B cell (primary cell): Measurements from ENCODE around the gene CNKSR3. TPM values are rescaled to one million over a fixed set of nuclear protein-coding genes. Genes with fewer than 3 reads are reported as not detected.

Experiments
- ATAC-seq: fragments of 200-7000 bp; cut with Tn5 transposase; one replicate; pipeline ENCODE4 v1.10.0; 2021; ENCODE audit warnings: low read depth, mild to moderate bottlenecking, moderate number of reproducible peaks, moderate library complexity
- CTCF ChIA-PET: fragments of 350-600 bp; sonication (Branson Sonifier 250); formaldehyde crosslinking; loops from one replicate; lab custom pipeline; 2021; ENCODE audit warnings: antibody characterized with exemption, inconsistent platforms; lab: Charles Lee
- POLR2A ChIA-PET: fragments of 350-600 bp; sonication (Branson Sonifier 250); formaldehyde crosslinking; loops from one replicate; lab custom pipeline; 2021; ENCODE audit warnings: antibody characterized with exemption; lab: Charles Lee
- DNase-seq: peaks from one replicate; pipeline ENCODE4 v3.0.0; 2013
- H2AFZ ChIP-seq: 2 replicates; pipeline ENCODE4 v1.6.1; 2012; ENCODE audit warnings: mild to moderate bottlenecking, low read depth, low read length; ENCODE audit not compliant: insufficient read depth, poor library complexity, severe bottlenecking
- H3K27ac ChIP-seq, 2 donors: 1 replicate in 1 of 2; 2 replicates in 1 of 2; pipeline ENCODE4 v1.5.1; 2012 to 2013; ENCODE audit warnings: low read length in 2 of 2, mild to moderate bottlenecking in 2 of 2, moderate library complexity in 1 of 2
- H3K27me3 ChIP-seq, 4 experiments: fragments of 200-600 bp in 1 of 4; sonication (generic) in 1 of 4; replicated peaks in 1 of 4; 1 replicate in 2 of 4; 2 replicates in 2 of 4; pipeline versions ENCODE4 v1.6.1 to v1.7.0; 2013 to 2016; ENCODE audit warnings: low read length in 3 of 4, mild to moderate bottlenecking in 2 of 4, mixed read lengths in 1 of 4, moderate library complexity in 1 of 4; ENCODE audit not compliant: insufficient read depth in 4 of 4, control insufficient read depth in 3 of 4; ENCODE audit errors: control extremely low read depth in 1 of 4
- H3K36me3 ChIP-seq, 2 experiments: replicated peaks in 1 of 2; 1 replicate in 1 of 2; 2 replicates in 1 of 2; pipeline versions ENCODE4 v1.6.1 to v1.7.1; 2013; ENCODE audit warnings: low read length in 1 of 2; ENCODE audit not compliant: insufficient read depth in 2 of 2, control insufficient read depth in 1 of 2; ENCODE audit errors: control extremely low read depth in 1 of 2, extremely low read depth in 1 of 2
- H3K4me1 ChIP-seq, 2 donors: fragments of 200-600 bp in 1 of 2; sonication (generic) in 1 of 2; 1 replicate in 1 of 2; 2 replicates in 1 of 2; pipeline versions ENCODE4 v1.5.1 to v1.6.1; 2013 to 2017; ENCODE audit warnings: low read length in 2 of 2; ENCODE audit not compliant: control insufficient read depth in 2 of 2, insufficient read depth in 2 of 2
- H3K4me2 ChIP-seq: replicated peaks from 2 replicates; pipeline ENCODE3; 2012; ENCODE audit warnings: mild to moderate bottlenecking, low read depth, low read length; ENCODE audit not compliant: poor library complexity, severe bottlenecking
- H3K4me3 ChIP-seq, 5 experiments: fragments of 200-600 bp in 1 of 5; sonication (generic) in 1 of 5; 1 replicate in 3 of 5; 2 replicates in 2 of 5; pipeline versions ENCODE4 v1.5.1 to v1.7.0; 2011 to 2016; ENCODE audit warnings: low read length in 4 of 5, mild to moderate bottlenecking in 4 of 5, low read depth in 2 of 5, control low read depth in 1 of 5, moderate library complexity in 1 of 5; ENCODE audit not compliant: insufficient read depth in 1 of 5; ENCODE audit errors: control extremely low read depth in 1 of 5, extremely low read depth in 1 of 5
- H3K79me2 ChIP-seq: fragments of 200-600 bp; sonication (generic); one replicate; pipeline ENCODE4 v1.6.0; 2016; ENCODE audit warnings: low read length; ENCODE audit not compliant: control insufficient read depth, insufficient read depth
- H3K9ac ChIP-seq: fragments of 200-600 bp; sonication (generic); 2 replicates; pipeline ENCODE4 v1.6.1; 2017; ENCODE audit warnings: mild to moderate bottlenecking, low read length, moderate library complexity
- H3K9me3 ChIP-seq, 3 donors: one replicate each; pipeline versions ENCODE4 v1.6.1 to v1.7.1; 2013; ENCODE audit warnings: low read length in 2 of 3; ENCODE audit not compliant: control insufficient read depth in 2 of 3, insufficient read depth in 1 of 3; ENCODE audit errors: control extremely low read depth in 1 of 3
- H4K20me1 ChIP-seq: 2 replicates; pipeline ENCODE4 v1.6.0; 2012; ENCODE audit warnings: mild to moderate bottlenecking, low read length; ENCODE audit not compliant: insufficient read depth, control insufficient read depth, poor library complexity, severe bottlenecking
- H3K27ac Mint-ChIP-seq: one replicate; pipeline ENCODE4 v1.8.0; 2021; ENCODE audit warnings: mixed read lengths
- H3K27me3 Mint-ChIP-seq: one replicate; pipeline ENCODE4 v1.8.0; 2021; ENCODE audit warnings: mixed read lengths
- H3K4me1 Mint-ChIP-seq: one replicate; pipeline ENCODE4 v1.8.0; 2021; ENCODE audit warnings: mixed read lengths
- H3K4me3 Mint-ChIP-seq: one replicate; pipeline ENCODE4 v1.8.0; 2021; ENCODE audit warnings: mixed read lengths
- H3K9me3 Mint-ChIP-seq: one replicate; pipeline ENCODE4 v1.8.0; 2022; ENCODE audit warnings: mixed read lengths; ENCODE audit not compliant: insufficient read depth
- CTCF ChIP-seq: fragments of 200-600 bp; IDR thresholded peaks from one replicate; pipeline ENCODE4 v1.8.0; 2022; ENCODE audit warnings: antibody characterized with exemption, mild to moderate bottlenecking
- EZH2 ChIP-seq: IDR thresholded peaks from 2 replicates; pipeline ENCODE4 v1.6.1; 2012; ENCODE audit warnings: borderline replicate concordance, low read depth, mild to moderate bottlenecking, moderate library complexity, low read length; ENCODE audit not compliant: insufficient read depth, poor library complexity, severe bottlenecking
- WGBS: methylation state at CpG from one replicate; pipeline ENCODE4 v1.1.5; 2013; ENCODE audit warnings: missing lambda C conversion rate; ENCODE audit not compliant: insufficient coverage; 5-methylcytosine and 5-hydroxymethylcytosine counted together
- intact Hi-C: fragments of 100-400 bp; cut with micrococcal nuclease; formaldehyde crosslinking; loops from one replicate; pipeline ENCODE4 v1.10.0; 2022
- polyA plus RNA-seq: library from polyadenylated mRNA; depleted of rRNA; stranded (reverse); fragments of >200 nt; gene quantifications from 2 replicates; pipeline ENCODE4 v1.2.3, GENCODE V29; 2012
- total RNA-seq, 2 donors: library from RNA; stranded (reverse); fragments of 120-200 nt in 1 of 2; gene quantifications; 1 replicate in 1 of 2; 2 replicates in 1 of 2; pipeline versions ENCODE4 v1.2.3 to v1.2.4, GENCODE V29; 2013 to 2022

Gene CNKSR3
- total and polyA plus RNA-seq, 2 donors (not counting 1 experiment from before 2014, with no cell fraction given), result not detected

GRCh38 chr6:154487367-154488247 is 22.9 kb downstream of the CNKSR3 start:
- Mint-ChIP-seq H3K9me3 (no peaks in the 10 kb centered on the region), H3K4me1 (no peaks in the 10 kb centered on the region), H3K27me3 (peaks cover 8% of the 10 kb centered on the region), H3K27ac (no peak overlapping the region), H3K4me3 (no peak overlapping the region)
- ATAC-seq (no peak), DNase-seq (no peak)
- WGBS, result 93% methylated on average over 3 of the region's 6 CpGs
- Histone ChIP-seq H3K27ac (no peak overlapping the region), H3K4me3 (no peak overlapping the region), H3K9me3 (no peaks in the 10 kb centered on the region), H3K4me2 (no peak overlapping the region), H3K79me2 (no peaks in the 10 kb centered on the region), H3K4me1 (no peaks in the 10 kb centered on the region), H3K36me3 (no peaks in the 10 kb centered on the region), H3K9ac (no peak overlapping the region), H3K27me3 (peaks cover 0 to 4% (median 0%) of the 10 kb centered on the region in 4 experiments), H2AFZ (no peak overlapping the region), H4K20me1 (no peaks in the 10 kb centered on the region)
- ChIA-PET POLR2A (no interaction called here), CTCF (no interaction called here)
- intact Hi-C loops, result no loop called here
- TF ChIP-seq CTCF (no peak), EZH2 (no peak)

- H3K4me1 ChIP-seq, result no peaks in the 10 kb centered on the region
- no peak overlapping the region for H3K4me3 Mint-ChIP-seq
- WGBS, result 98% methylated on average over 8 of the region's 9 CpGs
- intact Hi-C loops, result no loop called here
- DNase-seq (no peak), ATAC-seq (no peak)
- H3K79me2 ChIP-seq, result no peaks in the 10 kb centered on the region
- H3K9ac ChIP-seq, result no peak overlapping the region
- POLR2A ChIA-PET, result no interaction called here
- no peaks in the 10 kb centered on the region for H4K20me1 ChIP-seq
- TF ChIP-seq CTCF (no peak), EZH2 (no peak)
- no peaks in the 10 kb centered on the region for H3K9me3 Mint-ChIP-seq
- H3K4me1 Mint-ChIP-seq, result no peaks in the 10 kb centered on the region
- peaks cover 4% of the 10 kb centered on the region for H3K27me3 Mint-ChIP-seq
- H2AFZ ChIP-seq, result no peak overlapping the region
- H3K9me3 ChIP-seq, result no peaks in the 10 kb centered on the region
- H3K36me3 ChIP-seq, result no peaks in the 10 kb centered on the region
- H3K4me3 ChIP-seq, result no peak overlapping the region
- peaks cover 0 to 4% (median 0%) of the 10 kb centered on the region in 4 experiments for H3K27me3 ChIP-seq
- H3K27ac ChIP-seq, result no peak overlapping the region
- CTCF ChIA-PET, result no interaction called here
- no peak overlapping the region for H3K4me2 ChIP-seq
- no peak overlapping the region for H3K27ac Mint-ChIP-seq
These were observed 24.7 kb downstream of the CNKSR3 start for GRCh38 chr6:154485815-154486214.
